WTC11 (cell line): ENCODE measurements around the gene GNAS.

Experiments
- CREB1 ChIP-seq: sonication (generic); formaldehyde crosslinking; IDR thresholded peaks from 2 replicates; pipeline ENCODE4 v1.8.0; 2023; ENCODE audit warnings: mild to moderate bottlenecking, missing genetic modification reagents
- CTCF ChIP-seq: fragments of 200-600 bp; IDR thresholded peaks from 2 replicates; pipeline ENCODE4 v1.8.0; 2022; ENCODE audit warnings: antibody characterized with exemption
- JUN ChIP-seq: sonication (generic); formaldehyde crosslinking; IDR thresholded peaks from 2 replicates; pipeline ENCODE4 v1.8.0; 2023; ENCODE audit warnings: mild to moderate bottlenecking, missing genetic modification reagents
- SP1 ChIP-seq: sonication (generic); formaldehyde crosslinking; conservative IDR thresholded peaks from 2 replicates; pipeline ENCODE4 v1.8.1; 2022; ENCODE audit warnings: missing genetic modification reagents
- USF2 ChIP-seq: sonication (generic); formaldehyde crosslinking; IDR thresholded peaks from 2 replicates; pipeline ENCODE4 v1.8.1; 2023; ENCODE audit warnings: mild to moderate bottlenecking, missing genetic modification reagents, moderate library complexity
- TF ChIP-seq, protein P1 (sequence below): sonication (generic); formaldehyde crosslinking; IDR thresholded peaks from 2 replicates; pipeline ENCODE4 v1.8.0; 2022; ENCODE audit warnings: mild to moderate bottlenecking, missing genetic modification reagents

DNA sequence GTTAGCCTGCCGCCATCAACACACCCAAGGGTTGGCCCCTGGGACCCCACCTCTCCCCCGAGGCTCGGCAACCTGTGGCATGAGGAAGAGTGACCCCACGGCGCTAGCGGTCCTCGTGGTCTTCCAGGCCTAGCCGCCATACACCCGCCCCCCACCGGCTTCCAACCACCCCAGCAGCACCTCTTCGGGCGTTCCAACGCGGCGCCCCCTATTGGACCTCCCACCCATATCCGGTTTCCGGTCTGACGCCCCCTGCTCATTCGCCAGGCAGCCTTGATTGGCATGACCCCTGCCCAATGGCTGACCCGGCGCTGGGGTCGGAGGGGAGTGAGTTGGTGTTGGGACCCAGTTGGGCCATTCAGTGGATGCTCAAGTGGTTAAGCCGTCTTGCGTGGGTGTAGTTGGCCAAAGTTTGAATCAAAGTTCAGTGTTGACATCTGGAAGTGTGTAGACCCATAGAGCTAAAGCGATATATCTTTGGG, 1.8 kb upstream of the GNAS start, which contains the start of gene GNAS-AS1:
- TF ChIP-seq CTCF (no peak; the same call in 1 of the 2 replicates), SP1 (no peak; the same call in 1 of the 2 replicates), JUN (no peak), USF2 (CRISPR knock-in tag) (no peak), CREB1 (CRISPR knock-in tag) (no peak)
- TF ChIP-seq, protein P1, sequence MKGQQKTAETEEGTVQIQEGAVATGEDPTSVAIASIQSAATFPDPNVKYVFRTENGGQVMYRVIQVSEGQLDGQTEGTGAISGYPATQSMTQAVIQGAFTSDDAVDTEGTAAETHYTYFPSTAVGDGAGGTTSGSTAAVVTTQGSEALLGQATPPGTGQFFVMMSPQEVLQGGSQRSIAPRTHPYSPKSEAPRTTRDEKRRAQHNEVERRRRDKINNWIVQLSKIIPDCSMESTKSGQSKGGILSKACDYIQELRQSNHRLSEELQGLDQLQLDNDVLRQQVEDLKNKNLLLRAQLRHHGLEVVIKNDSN, result no peak
